IMR-90 (cell line): ENCODE measurements around the gene NPHS1. TPM values are rescaled to one million over a fixed set of nuclear protein-coding genes. Genes with fewer than 3 reads are reported as not detected.

Experiments used
- ATAC-seq: fragments of 200-7000 bp; cut with Tn5 transposase; 2 replicates; pipeline ENCODE4 v1.9.1; 2020; ENCODE audit warnings: low read depth, mild to moderate bottlenecking, moderate library complexity
- BruUV-seq: library from RNA; stranded (reverse); fragments of 400-500 nt; replicated peaks from 2 replicates; lab custom pipeline; 2021; lab: Mats Ljungman, UMichigan
- CTCF ChIA-PET: fragments of 300-600 bp; formaldehyde crosslinking; extraction: SDS; loops from one replicate; lab custom pipeline; 2021; ENCODE audit warnings: antibody characterized with exemption; lab: Yijun Ruan, JAX
- POLR2A ChIA-PET: fragments of 300-600 bp; sonication (Branson Sonifier 250); formaldehyde crosslinking; loops from one replicate; lab custom pipeline; 2022; ENCODE audit warnings: antibody characterized with exemption; ENCODE audit not compliant: unreplicated experiment; lab: Charles Lee
- DNase-seq: peaks from one replicate; pipeline ENCODE4 v3.0.0; 2013
- H2AFZ ChIP-seq: replicated peaks from 2 replicates; pipeline ENCODE3; 2013; ENCODE audit warnings: low read length, mild to moderate bottlenecking; ENCODE audit not compliant: poor library complexity
- H2AK5ac ChIP-seq: 2 replicates; pipeline ENCODE4 v1.6.1; 2013; ENCODE audit warnings: low read depth, low read length, inconsistent platforms
- H2AK9ac ChIP-seq: replicated peaks from 2 replicates; pipeline ENCODE3; 2013; ENCODE audit warnings: mild to moderate bottlenecking, low read depth, low read length, moderate library complexity; ENCODE audit not compliant: poor library complexity
- H2BK120ac ChIP-seq: 2 replicates; pipeline ENCODE4 v1.6.1; 2013; ENCODE audit warnings: low read depth, low read length, inconsistent platforms
- H2BK15ac ChIP-seq: 3 replicates; pipeline ENCODE4 v1.6.1; 2013; ENCODE audit warnings: low read depth, low read length, inconsistent platforms
- H2BK20ac ChIP-seq: 2 replicates; pipeline ENCODE4 v1.6.1; 2013; ENCODE audit warnings: low read depth, mild to moderate bottlenecking, inconsistent platforms, low read length, moderate library complexity
- H2BK5ac ChIP-seq: 2 replicates; pipeline ENCODE4 v1.6.1; 2013; ENCODE audit warnings: mild to moderate bottlenecking, low read depth, low read length, inconsistent platforms; ENCODE audit not compliant: poor library complexity, severe bottlenecking
- H3K14ac ChIP-seq: replicated peaks from 2 replicates; pipeline ENCODE4 v1.6.1; 2013; ENCODE audit warnings: low read depth, low read length, inconsistent platforms
- H3K18ac ChIP-seq: 2 replicates; pipeline ENCODE4 v1.6.1; 2013; ENCODE audit warnings: low read depth, low read length, control low read depth
- H3K23ac ChIP-seq: 2 replicates; pipeline ENCODE4 v1.6.1; 2013; ENCODE audit warnings: low read depth, low read length, inconsistent platforms
- H3K27ac ChIP-seq: 2 replicates; pipeline ENCODE4 v1.5.1; 2013; ENCODE audit warnings: mild to moderate bottlenecking, control low read depth, low read length; ENCODE audit not compliant: insufficient read depth
- H3K27me3 ChIP-seq: 2 replicates; pipeline ENCODE4 v1.6.1; 2013; ENCODE audit warnings: low read length; ENCODE audit not compliant: control insufficient read depth, insufficient read depth
- H3K36me3 ChIP-seq: 2 replicates; pipeline ENCODE4 v1.6.1; 2013; ENCODE audit warnings: low read length, mixed read lengths; ENCODE audit not compliant: control insufficient read depth, insufficient read depth
- H3K4ac ChIP-seq: 2 replicates; pipeline ENCODE4 v1.6.1; 2013; ENCODE audit warnings: low read depth, low read length, inconsistent platforms
- H3K4me1 ChIP-seq: 2 replicates; pipeline ENCODE4 v1.6.1; 2013; ENCODE audit warnings: low read length, mixed read lengths; ENCODE audit not compliant: control insufficient read depth, insufficient read depth
- H3K4me2 ChIP-seq: 2 replicates; pipeline ENCODE4 v1.6.1; 2013; ENCODE audit warnings: low read depth, mild to moderate bottlenecking, control low read depth, low read length, moderate library complexity
- H3K4me3 ChIP-seq: 2 replicates; pipeline ENCODE4 v1.5.1; 2013; ENCODE audit warnings: low read depth, mild to moderate bottlenecking, control low read depth, low read length, moderate library complexity; ENCODE audit not compliant: insufficient read depth
- H3K56ac ChIP-seq: 2 replicates; pipeline ENCODE4 v1.6.1; 2013; ENCODE audit warnings: low read length, inconsistent platforms; ENCODE audit not compliant: insufficient read depth; ENCODE audit errors: extremely low read depth
- H3K79me1 ChIP-seq, 2 experiments: 2 replicates each; pipeline ENCODE4 v1.6.1; 2013; ENCODE audit warnings: low read length in 2 of 2, inconsistent platforms in 1 of 2, low read depth in 1 of 2
- H3K9ac ChIP-seq: 2 replicates; pipeline ENCODE4 v1.6.1; 2013; ENCODE audit warnings: low read depth, low read length, control low read depth
- H3K9me1 ChIP-seq: 2 replicates; pipeline ENCODE4 v1.6.1; 2013; ENCODE audit warnings: low read length, inconsistent platforms; ENCODE audit not compliant: insufficient read depth
- H3K9me3 ChIP-seq: 2 replicates; pipeline ENCODE4 v1.6.1; 2013; ENCODE audit warnings: low read length; ENCODE audit not compliant: control insufficient read depth, insufficient read depth
- H4K20me1 ChIP-seq: 2 replicates; pipeline ENCODE4 v1.6.1; 2013; ENCODE audit warnings: low read length, inconsistent platforms; ENCODE audit not compliant: insufficient read depth
- H4K5ac ChIP-seq: 2 replicates; pipeline ENCODE4 v1.6.1; 2013; ENCODE audit warnings: mild to moderate bottlenecking, low read depth, low read length, control low read depth
- H4K8ac ChIP-seq, 2 experiments: 2 replicates each; pipeline ENCODE4 v1.6.1; 2013; ENCODE audit warnings: low read depth in 2 of 2, low read length in 2 of 2, control low read depth in 1 of 2, inconsistent platforms in 1 of 2
- H4K91ac ChIP-seq: 2 replicates; pipeline ENCODE4 v1.6.1; 2013; ENCODE audit warnings: low read depth, low read length, inconsistent platforms; ENCODE audit not compliant: insufficient read depth
- BHLHE40 ChIP-seq: fragments of 150-350 bp; IDR thresholded peaks from 2 replicates; pipeline ENCODE4 v1.6.1; 2016; ENCODE audit warnings: mild to moderate bottlenecking, low read depth, low read length
- CEBPB ChIP-seq: IDR thresholded peaks from 2 replicates; pipeline ENCODE4 v1.6.1; 2012; ENCODE audit warnings: low read depth, low read length, improper control_type of control experiment
- CHD1 ChIP-seq: IDR thresholded peaks from 2 replicates; pipeline ENCODE4 v1.6.1; 2012; ENCODE audit warnings: low read depth, low read length, improper control_type of control experiment
- CTCF ChIP-seq: conservative IDR thresholded peaks from 2 replicates; pipeline ENCODE4 v1.5.1; 2012; ENCODE audit warnings: mild to moderate bottlenecking, low read depth, low read length, improper control_type of control experiment
- FOS ChIP-seq: fragments of 150-350 bp; IDR thresholded peaks from 2 replicates; pipeline ENCODE4 v1.6.1; 2016; ENCODE audit warnings: low read depth, low read length
- MAFK ChIP-seq: IDR thresholded peaks from 2 replicates; pipeline ENCODE4 v1.6.1; 2012; ENCODE audit warnings: low read depth, low read length, improper control_type of control experiment
- MXI1 ChIP-seq: IDR thresholded peaks from 2 replicates; pipeline ENCODE4 v1.6.1; 2012; ENCODE audit warnings: low read depth, mild to moderate bottlenecking, low read length, moderate library complexity, borderline replicate concordance
- NFE2L2 ChIP-seq: fragments of 150-350 bp; IDR thresholded peaks from 2 replicates; pipeline ENCODE4 v1.6.1; 2016; ENCODE audit warnings: low read depth, mild to moderate bottlenecking, low read length
- POLR2A ChIP-seq: IDR thresholded peaks from 2 replicates; pipeline ENCODE4 v1.6.1; 2012; ENCODE audit warnings: mild to moderate bottlenecking, low read depth, low read length
- RAD21 ChIP-seq: IDR thresholded peaks from 2 replicates; pipeline ENCODE4 v1.6.1; 2012; ENCODE audit warnings: low read length, improper control_type of control experiment
- SMC3 ChIP-seq: fragments of 150-350 bp; IDR thresholded peaks from 2 replicates; pipeline ENCODE4 v1.6.1; 2016; ENCODE audit warnings: low read depth, mild to moderate bottlenecking, antibody characterized with exemption, low read length, moderate library complexity
- USF2 ChIP-seq: fragments of 150-350 bp; IDR thresholded peaks from 2 replicates; pipeline ENCODE4 v1.6.1; 2017; ENCODE audit warnings: mild to moderate bottlenecking, antibody characterized with exemption, low read length, low read depth
- WGBS, 2 experiments: methylation state at CpG; one replicate each; pipeline versions ENCODE4 v1.1.5 to v1.1.7; 2013; ENCODE audit warnings: missing lambda C conversion rate in 2 of 2; ENCODE audit not compliant: insufficient read length in 1 of 2; ENCODE audit errors: extremely low coverage in 2 of 2; 5-methylcytosine and 5-hydroxymethylcytosine counted together
- dilution Hi-C: fragments of 300-500 bp; cut with HindIII; formaldehyde crosslinking; loops from one replicate; pipeline ENCODE4 v1.14.3; 2018; ENCODE audit warnings: low sequenced_read_pairs; ENCODE audit not compliant: unreplicated experiment
- in situ Hi-C: fragments of 300-500 bp; cut with MboI; formaldehyde crosslinking; loops from 3 replicates; pipeline ENCODE4 v1.14.3; 2019; ENCODE audit warnings: low sequenced_read_pairs, inconsistent platforms, mixed read lengths
- intact Hi-C: fragments of 100-400 bp; cut with micrococcal nuclease; formaldehyde crosslinking; loops from 2 replicates; pipeline ENCODE4 v1.10.0; 2022
- polyA plus RNA-seq, 3 experiments: library from polyadenylated mRNA; depleted of rRNA; stranded (reverse); fragments of >200 nt; gene quantifications; 2 replicates each; pipeline ENCODE4 v1.2.3, GENCODE V29; 2012; ENCODE audit warnings: low replicate concordance in 1 of 3
- total RNA-seq: library from RNA; depleted of rRNA; stranded (reverse); fragments of >200 nt; gene quantifications from 2 replicates; pipeline ENCODE4 v1.2.3, GENCODE V29; 2012

Gene NPHS1
- total and polyA plus RNA-seq, 2 of the 4 experiments (the other 2 are of a cell fraction): not detected

GRCh38 chr19:35844482-35845214 lies 7.7 kb downstream of the NPHS1 start:
- no peak overlapping the region for H2AK9ac ChIP-seq
- H3K36me3 ChIP-seq: no peaks in the 10 kb centered on the region
- H4K20me1 ChIP-seq: no peaks in the 10 kb centered on the region
- H3K56ac ChIP-seq: no peak overlapping the region
- peaks cover 7% of the 10 kb centered on the region; the same call in 1 of the 2 replicates for H3K9me3 ChIP-seq
- no peak overlapping the region for H3K14ac ChIP-seq
- H4K5ac ChIP-seq: no peak overlapping the region
- no peak overlapping the region for H3K4me2 ChIP-seq
- no peak overlapping the region for H3K4ac ChIP-seq
- H2BK120ac ChIP-seq: no peak overlapping the region
- CTCF ChIA-PET: no interaction called here
- H3K18ac ChIP-seq: no peak overlapping the region
- intact Hi-C loops: no loop called here
- no peak overlapping the region for H2AFZ ChIP-seq
- POLR2A ChIA-PET: no interaction called here
- no peak overlapping the region for H2BK5ac ChIP-seq
- peaks cover 53% of the 10 kb centered on the region for H3K27me3 ChIP-seq
- no peak overlapping the region for H3K9ac ChIP-seq
- no peak overlapping the region for H2BK15ac ChIP-seq
- H4K91ac ChIP-seq: no peak overlapping the region
- no peak for ATAC-seq
- no peak overlapping the region for H3K23ac ChIP-seq
- 75% methylated on average over 8 of the region's 16 CpGs; no CpG with 5 or more reads in 1 of the 2 experiments for WGBS, 2 experiments
- H3K9me1 ChIP-seq: no peaks in the 10 kb centered on the region
- no peaks in the 10 kb centered on the region for H3K79me1 ChIP-seq
- no peak overlapping the region for H3K4me3 ChIP-seq
- peaks cover 4% of the 10 kb centered on the region; the same call in 1 of the 2 replicates for H3K4me1 ChIP-seq
- H2AK5ac ChIP-seq: no peak overlapping the region
- no peak overlapping the region for H2BK20ac ChIP-seq
- H3K27ac ChIP-seq: no peak overlapping the region
- dilution Hi-C loops: no loop called here
- no peak overlapping the region for H4K8ac ChIP-seq
- TF ChIP-seq SMC3 (no peak), MAFK (no peak), CEBPB (no peak), USF2 (no peak), NFE2L2 (no peak), RAD21 (no peak), BHLHE40 (no peak), FOS (no peak), CTCF (no peak), MXI1 (no peak), CHD1 (no peak), POLR2A (no peak)
- DNase-seq: no peak
- in situ Hi-C loops: no loop called here
- no TSS peak for BruUV-seq
